Measurements from ENCODE around the gene ABHD12.

Gene ABHD12

GRCh38 chr20:25318471-25319240, 72.0 kb downstream of the ABHD12 start:
- DNase-seq (no peak), ATAC-seq (ENCODE audit: insufficient read depth, low read depth) (no peak)
- H3K36me3 ChIP-seq (ENCODE audit: insufficient read depth, low read length) = peaks cover 90% of the 10 kb centered on the region
- no peaks in the 10 kb centered on the region for H3K27me3 ChIP-seq (ENCODE audit: insufficient read depth, low read length, poor library complexity)
- H3K27ac ChIP-seq (ENCODE audit: low read length) = no peak overlapping the region
- peaks cover 46% of the 10 kb centered on the region for H4K20me1 ChIP-seq (ENCODE audit: insufficient read depth, low read length)
- H3K4me3 ChIP-seq (ENCODE audit: low read depth in 1 of 2, low read length in 2 of 2) = no peak overlapping the region
- H3K9ac ChIP-seq (ENCODE audit: low read depth, low read length) = no peak overlapping the region
- no peaks in the 10 kb centered on the region for H3K4me1 ChIP-seq (ENCODE audit: insufficient read depth, low read length)
- H3K4me2 ChIP-seq (ENCODE audit: insufficient read depth, low read length) = no peak overlapping the region
- H3K79me2 ChIP-seq (ENCODE audit: insufficient read depth, low read length) = peaks cover 48% of the 10 kb centered on the region
- no peaks in the 10 kb centered on the region for H3K9me3 ChIP-seq (ENCODE audit: insufficient read depth, low read length, severe bottlenecking)
- TF ChIP-seq EZH2 (IDR thresholded peaks at IDR 0.05; ENCODE audit: borderline replicate concordance, low read depth, low read length, severe bottlenecking) (no peak), CTCF (IDR thresholded peaks at IDR 0.05; ENCODE audit: borderline replicate concordance, extremely low read depth, low read length, poor library complexity, severe bottlenecking) (no peak)
- H2AFZ ChIP-seq (ENCODE audit: low read depth, low read length) = no peak overlapping the region

GRCh38 chr20:25317351-25318075, 73.1 kb downstream of the ABHD12 start:
- H3K27me3 ChIP-seq (ENCODE audit: insufficient read depth, low read length, poor library complexity) = no peaks in the 10 kb centered on the region
- H3K4me1 ChIP-seq (ENCODE audit: insufficient read depth, low read length) = no peaks in the 10 kb centered on the region
- H3K4me2 ChIP-seq (ENCODE audit: insufficient read depth, low read length) = no peak overlapping the region
- DNase-seq (no peak), ATAC-seq (ENCODE audit: insufficient read depth, low read depth) (no peak)
- 0 out of 2 replicates have a peak overlapping the region, but pooled peaks have one; percentile 39 for H3K27ac ChIP-seq (ENCODE audit: low read length)
- TF ChIP-seq EZH2 (IDR thresholded peaks at IDR 0.05; ENCODE audit: borderline replicate concordance, low read depth, low read length, severe bottlenecking) (no peak), CTCF (IDR thresholded peaks at IDR 0.05; ENCODE audit: borderline replicate concordance, extremely low read depth, low read length, poor library complexity, severe bottlenecking) (no peak)
- peaks cover 80% of the 10 kb centered on the region for H3K36me3 ChIP-seq (ENCODE audit: insufficient read depth, low read length)
- no peak overlapping the region for H2AFZ ChIP-seq (ENCODE audit: low read depth, low read length)
- H3K9ac ChIP-seq (ENCODE audit: low read depth, low read length) = no peak overlapping the region
- peaks cover 43% of the 10 kb centered on the region for H4K20me1 ChIP-seq (ENCODE audit: insufficient read depth, low read length)
- no peaks in the 10 kb centered on the region for H3K9me3 ChIP-seq (ENCODE audit: insufficient read depth, low read length, severe bottlenecking)
- H3K79me2 ChIP-seq (ENCODE audit: insufficient read depth, low read length) = peaks cover 41% of the 10 kb centered on the region
- no peak overlapping the region for H3K4me3 ChIP-seq (ENCODE audit: low read depth in 1 of 2, low read length in 2 of 2)

- H2AFZ ChIP-seq (ENCODE audit: low read depth, low read length) = no peak overlapping the region
- ATAC-seq (ENCODE audit: insufficient read depth, low read depth) (no peak), DNase-seq (no peak)
- peaks cover 75% of the 10 kb centered on the region for H3K36me3 ChIP-seq (ENCODE audit: insufficient read depth, low read length)
- H3K27me3 ChIP-seq (ENCODE audit: insufficient read depth, low read length, poor library complexity) = no peaks in the 10 kb centered on the region
- H4K20me1 ChIP-seq (ENCODE audit: insufficient read depth, low read length) = peaks cover 42% of the 10 kb centered on the region
- TF ChIP-seq EZH2 (IDR thresholded peaks at IDR 0.05; ENCODE audit: borderline replicate concordance, low read depth, low read length, severe bottlenecking) (no peak), CTCF (IDR thresholded peaks at IDR 0.05; ENCODE audit: borderline replicate concordance, extremely low read depth, low read length, poor library complexity, severe bottlenecking) (no peak)
- no peak overlapping the region for H3K4me2 ChIP-seq (ENCODE audit: insufficient read depth, low read length)
- no peak overlapping the region for H3K27ac ChIP-seq (ENCODE audit: low read length)
- H3K4me1 ChIP-seq (ENCODE audit: insufficient read depth, low read length) = no peaks in the 10 kb centered on the region
- H3K4me3 ChIP-seq (ENCODE audit: low read depth in 1 of 2, low read length in 2 of 2) = no peak overlapping the region
- H3K9ac ChIP-seq (ENCODE audit: low read depth, low read length) = no peak overlapping the region
- peaks cover 38% of the 10 kb centered on the region for H3K79me2 ChIP-seq (ENCODE audit: insufficient read depth, low read length)
- no peaks in the 10 kb centered on the region for H3K9me3 ChIP-seq (ENCODE audit: insufficient read depth, low read length, severe bottlenecking)
These were observed 74.0 kb downstream of the ABHD12 start for GRCh38 chr20:25316506-25317190.

Measured in DND-41 (cell line).